NCI-H1048 (cell line): Measurements from ENCODE around the gene SMIM21.

Experiments used
- DNase-seq: peaks from one replicate; lab custom pipeline; 2025; lab: John Stamatoyannopoulos, UW

Gene SMIM21

GRCh38 chr18:75427603-75428002, at the start of gene SMIM21:
TSS of gene SMIM21 (minus strand) at chr18:75427703. CDS start at chr18:75427563, 140 bp downstream.
- no peak for DNase-seq

- DNase-seq = no peak
Observed at GRCh38 chr18:75475228-75475627, 47.7 kb upstream of the SMIM21 start.

- DNase-seq = no peak
Observed at GRCh38 chr18:75474332-75474731, 46.8 kb upstream of the SMIM21 start.

- no peak for DNase-seq
Observed at GRCh38 chr18:75473316-75473715, 45.8 kb upstream of the SMIM21 start.

GRCh38 chr18:75472906-75473305, 45.4 kb upstream of the SMIM21 start:
- no peak for DNase-seq

- DNase-seq = no peak
Observed at GRCh38 chr18:75472396-75472795, 44.9 kb upstream of the SMIM21 start.

GRCh38 chr18:75471850-75472249, 44.3 kb upstream of the SMIM21 start:
- no peak for DNase-seq

GRCh38 chr18:75467851-75468250, 40.3 kb upstream of the SMIM21 start:
- DNase-seq = no peak

- DNase-seq = no peak
Observed at GRCh38 chr18:75467281-75467795, 39.8 kb upstream of the SMIM21 start.

- DNase-seq = no peak
Observed at GRCh38 chr18:75464356-75464755, 36.9 kb upstream of the SMIM21 start.

- no peak for DNase-seq
Observed at GRCh38 chr18:75462178-75462832, 34.8 kb upstream of the SMIM21 start.

GRCh38 chr18:75456199-75456631, 28.7 kb upstream of the SMIM21 start:
- no peak for DNase-seq

- DNase-seq = no peak
Observed at GRCh38 chr18:75455249-75456198, 28.0 kb upstream of the SMIM21 start.

- no peak for DNase-seq
Observed at GRCh38 chr18:75454022-75454795, 26.7 kb upstream of the SMIM21 start.

GRCh38 chr18:75450906-75451305, 23.4 kb upstream of the SMIM21 start:
- DNase-seq = no peak

GRCh38 chr18:75441896-75442295, 14.4 kb upstream of the SMIM21 start:
- no peak for DNase-seq

GRCh38 chr18:75439348-75439747, 11.8 kb upstream of the SMIM21 start:
- no peak for DNase-seq

GRCh38 chr18:75438891-75439290, 11.4 kb upstream of the SMIM21 start:
- no peak for DNase-seq

GRCh38 chr18:75437979-75438378, 10.5 kb upstream of the SMIM21 start:
- no peak for DNase-seq

GRCh38 chr18:75433098-75433497, 5.6 kb upstream of the SMIM21 start:
- no peak for DNase-seq

- no peak for DNase-seq
Observed at GRCh38 chr18:75429975-75430374, 2.5 kb upstream of the SMIM21 start.

- no peak for DNase-seq
Observed at GRCh38 chr18:75428490-75428889, 987 bp upstream of the SMIM21 start.
